H9 (cell line): ENCODE data around the gene SBK3. TPM values are rescaled to one million over a fixed set of nuclear protein-coding genes. Genes with fewer than 3 reads are reported as not detected.
A peak's percentile ranks its signal among the peaks of the same experiment; 100 is the strongest.

Source experiments
- DNase-seq: peaks from one replicate; pipeline ENCODE4 v3.0.0-alpha.2; 2017
- H2AFZ ChIP-seq: one replicate; pipeline ENCODE4 v1.6.1; 2013; ENCODE audit warnings: mild to moderate bottlenecking, low read length, control low read depth, moderate library complexity
- H2AK5ac ChIP-seq: 2 replicates; pipeline ENCODE4 v1.6.1; 2013; ENCODE audit warnings: low read length, control low read depth, mixed read lengths; ENCODE audit not compliant: insufficient read length
- H2BK120ac ChIP-seq: one replicate; pipeline ENCODE4 v1.6.1; 2013; ENCODE audit warnings: low read depth, mild to moderate bottlenecking, low read length, control low read depth, inconsistent platforms; ENCODE audit not compliant: poor library complexity, severe bottlenecking
- H2BK12ac ChIP-seq: 2 replicates; pipeline ENCODE4 v1.6.1; 2013; ENCODE audit warnings: low read length, control low read depth, mixed read lengths, low read depth; ENCODE audit not compliant: insufficient read length
- H2BK15ac ChIP-seq: 2 replicates; pipeline ENCODE4 v1.6.1; 2013; ENCODE audit warnings: low read depth, low read length, control low read depth
- H2BK20ac ChIP-seq: one replicate; pipeline ENCODE4 v1.6.1; 2013; ENCODE audit warnings: low read depth, mild to moderate bottlenecking, low read length, control low read depth, inconsistent platforms; ENCODE audit not compliant: poor library complexity, severe bottlenecking
- H2BK5ac ChIP-seq: 2 replicates; pipeline ENCODE4 v1.6.1; 2013; ENCODE audit warnings: low read length, control low read depth, mixed read lengths; ENCODE audit not compliant: insufficient read length
- H3K14ac ChIP-seq: 2 replicates; pipeline ENCODE4 v1.6.1; 2013; ENCODE audit warnings: low read length, control low read depth; ENCODE audit not compliant: insufficient read depth
- H3K18ac ChIP-seq: 2 replicates; pipeline ENCODE4 v1.6.1; 2013; ENCODE audit warnings: low read depth, mild to moderate bottlenecking, mixed read lengths, low read length, control low read depth; ENCODE audit not compliant: insufficient read length
- H3K23ac ChIP-seq: 2 replicates; pipeline ENCODE4 v1.6.1; 2013; ENCODE audit warnings: low read length, control low read depth, mixed read lengths, low read depth; ENCODE audit not compliant: insufficient read length
- H3K23me2 ChIP-seq: 2 replicates; pipeline ENCODE4 v1.6.1; 2013; ENCODE audit warnings: low read depth, mild to moderate bottlenecking, mixed read lengths, low read length, control low read depth; ENCODE audit not compliant: insufficient read length, poor library complexity, severe bottlenecking
- H3K27ac ChIP-seq: 2 replicates; pipeline ENCODE4 v1.5.1; 2013; ENCODE audit warnings: low read length, control low read depth, mixed read lengths, low read depth; ENCODE audit not compliant: insufficient read length
- H3K27me3 ChIP-seq: 2 replicates; pipeline ENCODE4 v1.6.1; 2013; ENCODE audit warnings: low read length, control low read depth, inconsistent platforms; ENCODE audit not compliant: insufficient read depth
- H3K4ac ChIP-seq: 2 replicates; pipeline ENCODE4 v1.6.1; 2013; ENCODE audit warnings: low read depth, mild to moderate bottlenecking, control low read depth, inconsistent platforms, low read length, moderate library complexity
- H3K4me1 ChIP-seq: 2 replicates; pipeline ENCODE4 v1.6.1; 2013; ENCODE audit warnings: low read length, control low read depth, inconsistent platforms; ENCODE audit not compliant: insufficient read depth
- H3K4me2 ChIP-seq: 2 replicates; pipeline ENCODE4 v1.6.1; 2013; ENCODE audit warnings: low read length, control low read depth, mixed read lengths; ENCODE audit not compliant: insufficient read length, insufficient read depth
- H3K56ac ChIP-seq: 2 replicates; pipeline ENCODE4 v1.6.1; 2013; ENCODE audit warnings: low read depth, mild to moderate bottlenecking, mixed read lengths, low read length, control low read depth; ENCODE audit not compliant: insufficient read length
- H3K79me1 ChIP-seq: 2 replicates; pipeline ENCODE4 v1.6.1; 2013; ENCODE audit warnings: low read depth, mild to moderate bottlenecking, moderate library complexity, low read length, control low read depth, inconsistent platforms; ENCODE audit not compliant: insufficient read depth, poor library complexity, severe bottlenecking
- H3K79me2 ChIP-seq: 2 replicates; pipeline ENCODE4 v1.6.1; 2013; ENCODE audit warnings: low read length, control low read depth, inconsistent platforms; ENCODE audit not compliant: insufficient read depth
- H3K9ac ChIP-seq: 2 replicates; pipeline ENCODE4 v1.6.1; 2013; ENCODE audit warnings: low read length, control low read depth, mixed read lengths; ENCODE audit not compliant: insufficient read length; ENCODE audit errors: extremely low read depth
- H3K9me3 ChIP-seq: one replicate; pipeline ENCODE4 v1.6.1; 2013; ENCODE audit warnings: low read depth, low read length, inconsistent platforms; ENCODE audit not compliant: control insufficient read depth
- H3T11ph ChIP-seq: one replicate; pipeline ENCODE4 v1.6.1; 2013; ENCODE audit warnings: mild to moderate bottlenecking, low read length, control low read depth, inconsistent platforms
- H4K20me1 ChIP-seq: one replicate; pipeline ENCODE4 v1.6.1; 2013; ENCODE audit not compliant: control insufficient read depth, insufficient read length, insufficient read depth
- H4K5ac ChIP-seq: 2 replicates; pipeline ENCODE4 v1.6.1; 2013; ENCODE audit warnings: low read depth, mild to moderate bottlenecking, mixed read lengths, low read length, control low read depth; ENCODE audit not compliant: insufficient read length
- H4K8ac ChIP-seq: replicated peaks from 2 replicates; pipeline ENCODE4 v1.6.1; 2013; ENCODE audit warnings: low read length, control low read depth, mixed read lengths, low read depth; ENCODE audit not compliant: insufficient read length
- H4K91ac ChIP-seq: 2 replicates; pipeline ENCODE4 v1.6.1; 2013; ENCODE audit warnings: low read depth, mild to moderate bottlenecking, moderate library complexity, mixed read lengths, low read length, control low read depth; ENCODE audit not compliant: insufficient read length
- H3K27ac Mint-ChIP-seq, 3 experiments: 2 replicates in 2 of 3; 3 replicates in 1 of 3; pipeline ENCODE4 v1.8.0; 2020 to 2021; ENCODE audit warnings: mixed read lengths in 3 of 3, mild to moderate bottlenecking in 1 of 3, moderate library complexity in 1 of 3
- H3K27me3 Mint-ChIP-seq: 2 replicates; pipeline ENCODE4 v1.8.0; 2021; ENCODE audit warnings: low read depth, mild to moderate bottlenecking, moderate library complexity, mixed read lengths
- H3K36me3 Mint-ChIP-seq, 3 experiments: 2 replicates in 2 of 3; 3 replicates in 1 of 3; pipeline ENCODE4 v1.8.0; 2020 to 2021; ENCODE audit warnings: low read depth in 3 of 3, mixed read lengths in 3 of 3; ENCODE audit not compliant: insufficient read depth in 1 of 3
- H3K4me1 Mint-ChIP-seq, 2 experiments: 2 replicates each; pipeline ENCODE4 v1.8.0; 2020; ENCODE audit warnings: mixed read lengths in 2 of 2
- H3K4me3 Mint-ChIP-seq, 2 experiments: 2 replicates in 1 of 2; 3 replicates in 1 of 2; pipeline ENCODE4 v1.8.0; 2020 to 2021; ENCODE audit warnings: mild to moderate bottlenecking in 2 of 2, mixed read lengths in 2 of 2, moderate library complexity in 1 of 2
- H3K9me3 Mint-ChIP-seq, 2 experiments: 2 replicates in 1 of 2; 3 replicates in 1 of 2; pipeline ENCODE4 v1.8.0; 2020; ENCODE audit warnings: mild to moderate bottlenecking in 2 of 2, mixed read lengths in 2 of 2, moderate library complexity in 1 of 2
- CTCF ChIP-seq: fragments of 200-600 bp; sonication (generic); conservative IDR thresholded peaks from 3 replicates; pipeline ENCODE4 v1.8.0; 2021; ENCODE audit warnings: antibody characterized with exemption, mild to moderate bottlenecking
- WGBS: extraction: QIAGEN DNeasy Blood & Tissue Kit; methylation state at CpG from one replicate; pipeline ENCODE4 v1.1.7; 2013; ENCODE audit warnings: missing lambda C conversion rate, low lambda C conversion rate, mixed read lengths; ENCODE audit not compliant: insufficient read length; ENCODE audit errors: extremely low coverage; 5-methylcytosine and 5-hydroxymethylcytosine counted together
- total RNA-seq: library from RNA; stranded (reverse); gene quantifications from 2 replicates; pipeline ENCODE4 v1.2.1, GENCODE V29; 2021

SBK3 gene
- total RNA-seq, 1 experiment from 2014 or later: 0.70 TPM

DNA sequence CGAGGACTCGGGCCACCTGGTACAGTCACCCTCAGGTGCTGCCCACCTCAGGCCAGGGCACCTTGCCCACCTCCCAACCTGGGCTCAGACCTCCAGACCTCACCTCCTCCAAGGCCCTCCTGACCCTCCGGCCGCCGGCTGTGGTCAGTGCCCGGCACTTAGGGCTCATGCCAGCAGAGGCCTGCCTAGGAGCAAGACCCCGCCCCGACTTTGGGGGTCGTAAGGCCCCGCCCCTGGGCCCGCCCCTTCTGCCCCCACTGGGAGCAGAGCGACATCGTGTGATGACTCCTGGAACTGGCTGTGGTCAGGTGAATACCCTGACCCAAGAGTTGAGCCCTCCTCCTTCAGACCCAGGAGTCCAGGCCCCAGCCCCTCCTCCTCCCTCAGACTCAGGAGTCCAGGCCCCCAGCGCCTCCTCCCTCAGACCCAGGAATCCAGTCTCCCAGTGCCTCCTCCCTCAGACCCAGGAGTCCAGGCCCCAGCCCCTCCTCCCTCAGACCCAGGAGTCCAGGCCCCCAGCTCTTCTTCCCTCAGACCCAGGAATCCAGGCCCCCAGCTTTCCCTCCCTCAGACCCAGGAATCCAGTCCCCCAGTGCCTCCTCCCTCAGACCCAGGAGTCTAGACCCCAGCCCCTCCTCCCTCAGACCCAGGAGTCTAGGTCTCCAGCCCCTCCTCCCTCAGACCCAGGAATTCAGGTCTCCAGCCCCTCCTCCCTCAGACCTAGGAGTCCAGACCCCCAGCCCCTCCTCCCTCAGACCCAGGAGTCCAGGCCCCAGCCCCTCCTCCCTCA, 8.2 kb downstream of the SBK3 start, which contains the start of gene SBK2:
Gene SBK2 (minus strand): TSS at position 183 of the 790 bp plus-strand sequence. CDS start 839 bp downstream, outside the sequence.
- Mint-ChIP-seq H3K4me1 (peaks cover 4 to 36% of the 10 kb centered on the region in 2 experiments; a peak in 3 of 4 replicates), H3K9me3 (peaks cover under 1 to 4% of the 10 kb centered on the region in 2 experiments; a peak in 3 of 5 replicates), H3K36me3 (peaks cover 0 to 6% (median 0%) of the 10 kb centered on the region in 3 experiments; a peak in 1 of 7 replicates), H3K4me3 (peak within 1 kb of the TSS; percentile 25 to 60; a peak in 3 of 5 replicates), H3K27me3 (peaks cover 7% of the 10 kb centered on the region), H3K27ac (peak within 1 kb of the TSS; percentile 64 to 97 (median 73); a peak in 4 of 7 replicates)
- Histone ChIP-seq H2BK15ac (no peak within 1 kb of the TSS; the same call in 1 of the 2 replicates), H3K18ac (peak within 1 kb of the TSS; percentile 86), H3K9me3 (no peaks in the 10 kb centered on the region), H3K27ac (no peak within 1 kb of the TSS), H2BK20ac (no peak within 1 kb of the TSS), H2BK5ac (peak within 1 kb of the TSS; percentile 55), H3T11ph (no peak within 1 kb of the TSS), H3K4ac (no peak within 1 kb of the TSS), H2AFZ (no peak within 1 kb of the TSS), H3K27me3 (no peaks in the 10 kb centered on the region), H4K8ac (no peak within 1 kb of the TSS), H3K9ac (peak within 1 kb of the TSS; percentile 16), H3K56ac (no peak within 1 kb of the TSS), H4K20me1 (peaks cover 2% of the 10 kb centered on the region), H3K14ac (peak within 1 kb of the TSS; percentile 80), H3K4me1 (no peaks in the 10 kb centered on the region; the same call in 1 of the 2 replicates), H2BK120ac (peak within 1 kb of the TSS; percentile 85), H4K5ac (no peak within 1 kb of the TSS), H2AK5ac (no peak within 1 kb of the TSS), H3K79me1 (no peaks in the 10 kb centered on the region), H4K91ac (no peak within 1 kb of the TSS), H3K23ac (no peak within 1 kb of the TSS), H3K79me2 (no peaks in the 10 kb centered on the region), H3K23me2 (no peaks in the 10 kb centered on the region), H3K4me2 (no peak within 1 kb of the TSS), H2BK12ac (peak within 1 kb of the TSS; percentile 23)
- peak; percentile 93 for DNase-seq
- peak; percentile 79 for TF ChIP-seq CTCF
- no CpG with 5 or more reads among the region's 14 CpGs for whole genome bisulfite sequencing
